ENCODE results near the gene EFCAB11.

Gene EFCAB11

GRCh38 chr14:89858089-89858488 is 96.4 kb downstream of the EFCAB11 start:
- DNase-seq, result no peak

DNA sequence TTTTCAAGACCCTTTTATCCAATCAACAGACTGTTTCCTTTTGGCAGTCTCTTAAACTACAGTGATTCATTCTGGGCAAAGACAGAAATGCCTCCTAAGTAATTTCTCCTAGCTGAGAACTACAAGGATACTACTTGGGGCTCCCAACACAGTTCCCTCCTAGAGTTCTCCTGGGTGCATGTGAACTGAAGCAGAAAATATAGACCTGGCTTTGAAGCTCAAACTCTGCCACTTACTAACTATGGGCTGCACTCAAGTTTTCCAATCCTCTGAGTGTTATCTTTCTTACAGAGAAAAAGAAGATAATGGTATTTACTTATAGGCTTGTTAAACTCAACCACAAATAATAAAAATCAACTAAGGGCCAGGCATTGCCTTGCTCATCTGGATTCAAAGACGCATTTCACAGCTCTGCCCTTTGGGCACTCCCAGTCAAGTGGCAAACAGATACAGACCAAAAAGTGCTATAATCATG is 97.6 kb downstream of the EFCAB11 start:
- no peak for DNase-seq

GRCh38 chr14:89855961-89856656 is 98.4 kb downstream of the EFCAB11 start:
- DNase-seq, result no peak

DNA sequence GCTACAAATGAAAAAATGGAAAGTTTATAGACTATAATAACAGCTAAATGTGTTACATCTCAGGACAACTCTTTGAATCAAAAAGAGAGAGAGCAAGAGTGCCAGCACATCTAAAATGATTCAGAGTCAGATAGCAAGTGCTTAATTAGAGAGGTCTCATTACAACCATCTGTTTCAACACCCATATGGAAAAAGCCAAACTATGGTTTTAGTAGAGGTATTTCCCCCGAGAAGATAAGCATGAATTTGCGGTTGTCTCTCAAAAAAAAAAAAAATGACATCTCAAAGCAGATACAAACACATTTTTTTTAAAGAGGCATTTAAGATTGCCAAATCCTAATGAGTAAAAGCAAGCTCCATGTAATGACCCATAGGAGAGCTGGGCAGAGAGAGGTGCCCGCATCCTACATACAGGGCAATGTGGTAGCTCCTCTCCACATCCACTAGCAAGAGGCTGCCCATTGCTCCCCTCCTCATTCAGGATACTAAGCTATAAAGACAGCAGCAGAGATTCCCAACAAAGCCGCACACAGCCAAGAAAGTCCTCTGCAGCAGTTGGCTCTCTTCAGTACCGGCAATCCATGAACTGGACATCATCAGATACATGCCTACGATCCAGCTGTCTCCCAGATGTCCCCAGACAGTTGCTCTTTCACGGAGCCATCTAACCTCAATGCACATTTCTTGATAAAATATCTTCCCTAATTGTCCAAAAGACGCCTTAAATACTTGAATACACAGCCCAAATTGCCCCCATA is 100.4 kb downstream of the EFCAB11 start:
- DNase-seq, result no peak

GRCh38 chr14:89851106-89851505 is 103.4 kb downstream of the EFCAB11 start:
- DNase-seq, result no peak

GRCh38 chr14:89849931-89850330 is 104.6 kb downstream of the EFCAB11 start:
- no peak for DNase-seq

GRCh38 chr14:89848165-89848564 is 106.4 kb downstream of the EFCAB11 start:
- no peak for DNase-seq

DNA sequence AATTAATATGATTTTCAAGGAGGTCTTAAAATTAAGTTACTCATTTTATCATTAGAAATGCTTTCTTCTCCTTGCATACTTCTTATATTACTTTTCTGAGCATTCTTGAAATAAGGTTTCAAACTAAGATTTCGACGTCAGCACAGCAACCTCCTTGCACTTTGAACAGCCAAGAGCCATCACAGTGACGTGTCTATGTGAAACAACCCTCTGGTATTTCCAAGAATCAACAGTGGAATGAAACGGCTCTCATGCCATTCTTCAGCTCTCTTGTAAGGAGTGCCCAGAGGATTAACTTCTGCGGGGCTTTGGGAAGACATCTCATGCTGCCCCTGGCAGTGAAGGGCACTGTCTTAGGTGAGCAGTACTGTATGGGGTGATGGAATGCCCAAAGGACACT is 109.2 kb downstream of the EFCAB11 start:
- DNase-seq, result no peak

GRCh38 chr14:89844508-89844907 is 110.0 kb downstream of the EFCAB11 start:
- DNase-seq, result no peak

GRCh38 chr14:89842837-89843236 is 111.7 kb downstream of the EFCAB11 start:
- DNase-seq, result no peak

- DNase-seq, result no peak
Measured at GRCh38 chr14:89841851-89842250, 112.7 kb downstream of the EFCAB11 start.

GRCh38 chr14:89836830-89837469 is 117.6 kb downstream of the EFCAB11 start:
- DNase-seq, result no peak

DNA sequence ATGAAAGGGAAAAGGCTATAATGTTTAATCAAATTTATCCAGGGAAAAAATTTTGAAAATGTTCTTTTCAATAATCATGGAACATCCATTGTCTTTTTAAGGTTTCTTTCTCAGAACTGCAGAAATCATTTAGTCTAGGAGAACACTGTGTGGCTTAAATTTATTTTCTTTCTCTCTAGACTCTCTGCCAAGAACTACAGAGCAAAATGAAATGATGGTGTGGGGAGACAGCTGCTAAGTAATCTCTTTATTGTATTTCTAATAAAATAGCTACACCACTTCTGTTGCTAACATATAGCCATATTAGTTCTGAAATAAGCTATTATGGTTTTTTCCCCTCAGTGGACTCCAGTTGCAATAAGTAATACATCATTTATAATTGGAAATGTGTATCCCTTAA is 120.9 kb downstream of the EFCAB11 start:
- no peak for DNase-seq

DNA sequence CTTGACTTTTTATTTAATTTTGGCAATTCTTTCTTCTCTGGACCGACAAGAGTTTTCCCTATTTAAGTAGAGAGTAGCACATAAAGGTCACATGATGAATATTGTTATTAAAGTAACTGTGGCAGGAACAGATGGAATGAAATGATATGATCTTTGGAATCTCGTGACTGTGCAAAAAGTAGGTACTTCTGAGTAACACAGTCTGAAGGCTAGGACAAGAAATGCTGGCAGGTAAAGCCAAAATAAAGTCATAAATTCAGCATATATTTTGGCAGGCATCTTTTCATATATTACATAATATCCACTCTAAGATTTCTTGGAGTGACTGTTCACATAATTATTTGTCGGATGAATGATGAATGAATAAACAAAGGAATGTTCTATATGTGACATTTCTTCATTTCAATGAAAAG is 121.4 kb downstream of the EFCAB11 start:
- no peak for DNase-seq

- no peak for DNase-seq
Measured at GRCh38 chr14:89828471-89829165, 125.9 kb downstream of the EFCAB11 start.

- no peak for DNase-seq
Measured at GRCh38 chr14:89827265-89827664, 127.3 kb downstream of the EFCAB11 start.

- no peak for DNase-seq
Measured at GRCh38 chr14:89826596-89826995, 127.9 kb downstream of the EFCAB11 start.

DNA sequence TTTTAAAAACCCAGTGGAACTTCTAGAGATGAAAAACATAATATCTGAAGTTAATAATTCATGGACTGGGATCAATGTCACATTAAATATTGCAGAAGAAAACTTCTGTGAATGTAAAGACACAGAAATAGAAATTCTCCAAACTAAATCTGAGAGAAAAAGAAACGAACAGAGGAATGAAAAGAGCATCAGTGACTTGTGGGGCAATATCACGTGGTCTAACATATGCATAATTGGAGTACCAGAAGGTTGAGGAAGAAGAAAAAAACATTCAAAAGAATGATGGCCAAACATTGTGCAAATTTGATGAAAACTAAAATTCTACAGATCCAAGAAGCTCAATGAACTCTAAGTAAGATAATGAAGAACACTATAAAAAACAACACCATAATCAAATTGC is 130.8 kb downstream of the EFCAB11 start:
- DNase-seq, result no peak

DNA sequence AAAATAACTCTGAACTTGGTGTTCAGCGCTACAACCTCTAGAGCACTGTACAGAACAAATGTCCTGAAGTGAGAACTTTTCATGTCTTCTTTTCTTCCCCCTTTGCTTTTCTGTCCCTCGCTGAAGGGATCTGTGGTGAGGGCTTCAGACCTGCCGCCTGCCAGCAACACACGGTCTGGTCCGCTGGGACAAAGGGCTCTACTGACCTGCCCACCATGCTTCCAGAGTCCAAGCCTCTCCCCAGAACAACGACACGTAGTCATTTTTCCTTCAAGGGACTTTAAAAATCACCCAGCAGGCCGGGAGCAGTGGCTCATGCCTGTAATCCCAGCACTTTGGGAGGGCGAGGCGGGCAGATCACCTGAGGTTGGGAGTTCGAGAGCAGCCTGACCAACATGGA is 140.4 kb downstream of the EFCAB11 start:
- no peak for DNase-seq

DNA sequence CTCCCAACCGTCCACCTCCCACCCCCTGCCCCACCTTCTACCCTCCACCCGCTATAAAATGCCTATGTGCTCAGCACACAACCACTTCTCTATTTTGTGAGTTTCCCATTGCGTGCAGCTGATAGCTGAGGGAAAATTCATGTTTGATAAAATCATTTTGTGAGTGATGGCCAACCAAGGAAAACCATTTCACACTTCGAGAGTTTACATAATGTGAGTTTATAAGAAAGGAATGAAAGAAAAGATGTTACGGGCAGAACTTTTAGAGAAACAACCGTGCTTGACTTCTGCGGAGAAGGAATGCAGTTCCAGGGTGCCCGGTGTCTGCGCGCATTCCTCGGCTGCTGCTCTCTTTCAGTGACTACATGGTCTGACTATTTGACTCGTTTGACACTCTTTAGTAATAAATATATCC is 140.9 kb downstream of the EFCAB11 start:
- no peak for DNase-seq

DNA sequence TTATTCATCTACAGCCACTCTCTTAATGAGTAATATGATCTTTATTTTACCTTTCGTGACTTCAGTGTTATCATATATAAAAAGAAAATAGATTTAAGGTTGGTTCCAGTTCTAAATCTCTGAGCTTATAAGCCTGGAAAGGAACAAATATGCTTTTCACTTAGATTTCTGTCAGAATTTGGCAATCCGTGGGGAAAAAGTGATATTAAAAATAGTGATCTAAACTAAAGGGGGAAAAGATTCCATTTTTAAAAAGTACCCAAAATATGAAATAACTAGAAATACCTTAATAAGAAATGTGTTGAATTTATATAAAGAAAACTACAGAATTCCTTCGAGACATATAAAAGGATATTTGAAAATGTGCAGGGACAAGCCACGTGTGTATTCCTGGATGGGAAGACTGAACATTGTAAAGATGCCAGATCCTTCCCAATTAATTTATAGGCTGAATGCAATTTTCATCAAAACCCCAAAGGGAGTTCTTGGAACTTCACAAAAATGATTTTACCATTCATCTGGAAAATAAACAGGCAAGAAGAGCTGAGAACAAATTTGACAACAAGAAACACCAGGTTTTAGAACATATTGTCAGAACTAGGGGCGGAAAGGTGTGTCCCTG is 142.5 kb downstream of the EFCAB11 start:
- no peak for DNase-seq

DNA sequence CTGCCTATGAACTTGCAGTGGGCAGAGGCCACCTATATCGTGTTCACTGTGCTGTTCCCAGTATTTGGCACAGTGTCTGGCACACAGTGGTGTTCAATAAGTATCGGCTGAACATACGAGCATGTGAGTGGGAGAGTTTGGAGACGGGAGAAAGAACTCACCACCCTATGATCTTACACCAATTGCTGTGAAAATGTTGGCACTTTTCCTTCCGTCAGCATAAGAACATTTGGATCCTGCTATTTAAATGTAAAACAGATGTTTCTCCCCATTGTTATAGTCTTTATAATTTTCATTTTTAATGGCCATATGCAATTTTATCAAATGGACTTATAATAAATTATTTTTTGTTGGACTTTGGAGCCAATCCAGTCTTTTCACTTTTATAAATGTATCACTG is 144.4 kb downstream of the EFCAB11 start:
- no peak for DNase-seq

DNA sequence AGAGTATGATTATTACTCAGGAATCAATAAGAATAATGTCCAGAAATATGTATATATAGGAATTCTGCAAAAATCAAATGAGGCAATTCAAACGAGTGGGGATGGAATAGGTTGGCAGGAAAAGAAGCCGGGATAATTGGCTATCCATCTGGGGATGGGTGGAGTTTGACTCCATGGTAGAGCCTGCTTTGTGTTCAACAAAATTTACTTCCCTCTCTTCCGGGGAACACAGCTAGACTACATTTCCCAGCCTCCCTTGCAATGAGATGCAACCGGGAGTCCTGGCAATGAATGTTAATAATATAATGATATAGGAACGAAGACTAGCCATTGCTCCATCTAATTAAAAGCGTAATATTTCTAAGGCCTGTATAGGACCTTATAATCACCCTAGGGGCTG is 146.6 kb downstream of the EFCAB11 start:
- no peak for DNase-seq

All from activated naive CD4-positive, alpha-beta T cell (primary cell).